DMS79 (cell line): Measurements from ENCODE around the gene ASAH2B.

Experiments used
- DNase-seq: peaks from one replicate; lab custom pipeline; 2025; lab: John Stamatoyannopoulos, UW

ASAH2B gene

GRCh38 chr10:50798297-50798696 lies 58.6 kb downstream of the ASAH2B start:
- no peak for DNase-seq

- no peak for DNase-seq
Observed at GRCh38 chr10:50799595-50799994, 59.9 kb downstream of the ASAH2B start.

GRCh38 chr10:50805981-50806622 lies 66.4 kb downstream of the ASAH2B start:
- no peak for DNase-seq

GRCh38 chr10:50807851-50808776 lies 68.4 kb downstream of the ASAH2B start:
- DNase-seq, result no peak
